K562 (cell line): Measurements from ENCODE around the gene ARID3C. TPM values are rescaled to one million over a fixed set of nuclear protein-coding genes. Genes with fewer than 3 reads are reported as not detected.

ENCODE experiments used
- ATAC-seq: fragments of 200-7000 bp; cut with Tn5 transposase; 3 replicates; pipeline ENCODE4 v1.9.1; 2020; ENCODE audit warnings: moderate library complexity
- BruUV-seq: library from RNA; stranded (reverse); fragments of 400-500 nt; replicated peaks from 2 replicates; lab custom pipeline; 2021; lab: Mats Ljungman, UMichigan
- CTCF ChIA-PET: fragments of 300-600 bp; formaldehyde crosslinking; extraction: SDS; loops from one replicate; lab custom pipeline; 2021; ENCODE audit warnings: low intra/inter-chr PET ratio; lab: Yijun Ruan, JAX
- POLR2A ChIA-PET: fragments of 300-600, 350-650 bp; sonication (Branson Sonifier 250); formaldehyde crosslinking; extraction: SDS; loops from one replicate; lab custom pipeline; 2021; ENCODE audit warnings: antibody characterized with exemption, inconsistent platforms; lab: Yijun Ruan, JAX
- DNase-seq, 4 experiments: peaks; one replicate each; pipeline versions ENCODE4 v3.0.0 to v3.0.0-alpha.2; 2011 to 2018; ENCODE audit warnings: low spot score in 3 of 4, mixed read lengths in 3 of 4; ENCODE audit errors: extremely low read depth in 1 of 4
- FAIRE-seq: peaks from 2 replicates; lab custom pipeline; 2011; peaks lifted over from hg19 to GRCh38; lab: Jason Lieb, UNC
- H2AFZ ChIP-seq: 2 replicates; pipeline ENCODE4 v1.6.0; 2011; ENCODE audit warnings: low read depth, low read length, control low read depth, inconsistent platforms
- H3K27ac ChIP-seq: fragments of 200-600 bp; 3 replicates; pipeline ENCODE4 v1.8.0; 2011; ENCODE audit warnings: low read depth, mild to moderate bottlenecking, control low read depth, inconsistent platforms, low read length, moderate library complexity, mixed read lengths; ENCODE audit errors: extremely low read depth
- H3K27me3 ChIP-seq, 2 experiments: fragments of 300-600 bp in 1 of 2; 2 replicates in 1 of 2; 3 replicates in 1 of 2; pipeline versions ENCODE4 v1.6.0 to v1.8.0; 2011; ENCODE audit warnings: inconsistent platforms in 2 of 2, low read length in 2 of 2, mild to moderate bottlenecking in 1 of 2, mixed read lengths in 1 of 2, moderate library complexity in 1 of 2; ENCODE audit not compliant: control insufficient read depth in 2 of 2, insufficient read depth in 2 of 2
- H3K36me3 ChIP-seq: fragments of 300-600 bp; 3 replicates; pipeline ENCODE4 v1.8.0; 2011; ENCODE audit warnings: mild to moderate bottlenecking, low read length, inconsistent platforms; ENCODE audit not compliant: control insufficient read depth, insufficient read depth
- H3K4me1 ChIP-seq, 2 experiments: fragments of 200-600 bp in 1 of 2; replicated peaks in 1 of 2; 2 replicates in 1 of 2; 3 replicates in 1 of 2; pipeline versions ENCODE4 v1.5.1 to v1.8.0; 2011; ENCODE audit warnings: inconsistent platforms in 2 of 2, low read length in 2 of 2, mild to moderate bottlenecking in 1 of 2, mixed read lengths in 1 of 2, moderate library complexity in 1 of 2; ENCODE audit not compliant: control insufficient read depth in 2 of 2, insufficient read depth in 2 of 2
- H3K4me2 ChIP-seq: 2 replicates; pipeline ENCODE4 v1.6.1; 2011; ENCODE audit warnings: low read length, control low read depth, inconsistent platforms, mixed read lengths; ENCODE audit not compliant: insufficient read depth
- H3K4me3 ChIP-seq: fragments of 200-600 bp; sonication (generic), shearing (Covaris generic); 2 replicates; pipeline ENCODE4 v1.5.1; 2016; ENCODE audit warnings: control low read depth, inconsistent platforms
- H3K79me2 ChIP-seq: fragments of 200-600 bp; 3 replicates; pipeline ENCODE4 v1.8.0; 2011; ENCODE audit warnings: low read length, inconsistent platforms; ENCODE audit not compliant: control insufficient read depth, insufficient read depth
- H3K9ac ChIP-seq, 2 experiments: 2 replicates each; pipeline versions ENCODE4 v1.6.0 to v1.6.1; 2011; ENCODE audit warnings: low read depth in 2 of 2, low read length in 2 of 2, control low read depth in 1 of 2, inconsistent platforms in 1 of 2, mild to moderate bottlenecking in 1 of 2, mixed read lengths in 1 of 2; ENCODE audit not compliant: insufficient read depth in 1 of 2
- H3K9me1 ChIP-seq: one replicate; pipeline ENCODE4 v1.6.0; 2011; ENCODE audit warnings: inconsistent platforms, mild to moderate bottlenecking, low read length, moderate library complexity; ENCODE audit not compliant: control insufficient read depth, insufficient read depth
- H3K9me3 ChIP-seq: replicated peaks from 2 replicates; pipeline ENCODE4 v1.5.1; 2011; ENCODE audit warnings: low read depth, low read length, inconsistent platforms; ENCODE audit not compliant: control insufficient read depth, insufficient read depth
- H4K20me1 ChIP-seq: replicated peaks from 2 replicates; pipeline ENCODE4 v1.6.1; 2011; ENCODE audit warnings: low read length, inconsistent platforms, mixed read lengths; ENCODE audit not compliant: control insufficient read depth, insufficient read depth
- NFE2L1 ChIP-seq: fragments of 450-650 bp; IDR thresholded peaks from 2 replicates; pipeline ENCODE4 v1.6.1; 2016; ENCODE audit warnings: missing genetic modification characterization, low read depth, mild to moderate bottlenecking, missing compliant biosample characterization, moderate library complexity, borderline replicate concordance
- RUNX1 ChIP-seq: sonication (generic); IDR thresholded peaks from 2 replicates; pipeline ENCODE4 v1.6.1; 2016; ENCODE audit warnings: antibody characterized with exemption, low read depth
- SP1 ChIP-seq: sonication (generic); formaldehyde crosslinking; IDR thresholded peaks from 2 replicates; pipeline ENCODE4 v1.8.1; 2022; ENCODE audit warnings: mild to moderate bottlenecking, missing genetic modification reagents
- STAG1 ChIP-seq: sonication (generic); formaldehyde crosslinking; IDR thresholded peaks from 2 replicates; pipeline ENCODE4 v1.5.0; 2020; ENCODE audit warnings: missing genetic modification reagents, borderline replicate concordance
- TCF3 ChIP-seq: sonication (generic); formaldehyde crosslinking; IDR thresholded peaks from 2 replicates; pipeline ENCODE4 v1.4.0; 2020; ENCODE audit warnings: mild to moderate bottlenecking, missing genetic modification reagents
- ZNF561 ChIP-seq: fragments of 450-650 bp; formaldehyde crosslinking; conservative IDR thresholded peaks from 2 replicates; pipeline ENCODE4 v1.4.0; 2020; ENCODE audit warnings: mild to moderate bottlenecking, moderate library complexity
- ZZZ3 ChIP-seq: fragments of 450-650 bp; IDR thresholded peaks from 2 replicates; pipeline ENCODE4 v1.6.1; 2016; ENCODE audit warnings: antibody characterized with exemption, mild to moderate bottlenecking, moderate library complexity
- WGBS: fragments of 100-300 bp; shearing (Covaris generic); methylation state at CpG from one replicate; pipeline ENCODE4 v1.1.6; 2016; ENCODE audit warnings: low coverage, mixed read lengths; ENCODE audit not compliant: insufficient coverage; ENCODE audit errors: missing lambda C conversion rate; 5-methylcytosine and 5-hydroxymethylcytosine counted together
- in situ Hi-C: fragments of 300-500 bp; cut with MboI; formaldehyde crosslinking; loops from 4 replicates; pipeline ENCODE4 v1.15.0; 2018; ENCODE audit warnings: inconsistent platforms, mixed read lengths
- intact Hi-C: fragments of 100-400 bp; cut with micrococcal nuclease; formaldehyde crosslinking; loops from 2 replicates; pipeline ENCODE4 v1.14.2; 2022
- polyA plus RNA-seq, 8 experiments: library from polyadenylated mRNA; depleted of rRNA in 4 of 8; stranded (reverse) in 5 of 8; unstranded in 3 of 8; fragments of >200 nt; fragmentation: Nextera tagmentation in 2 of 8; fragmentation: Illumina TruSeq in 1 of 8; extraction: Ambion mirVana in 2 of 8; extraction: Trizol in 1 of 8; gene quantifications; 2 replicates each; pipeline versions ENCODE4 v1.2.1 to v1.2.3, GENCODE V29; 2011 to 2014; ENCODE audit warnings: inconsistent platforms in 1 of 8, missing spikeins in 1 of 8
- total RNA-seq, 7 experiments: library from RNA; depleted of rRNA in 6 of 7; stranded (reverse); fragments of >200 nt in 6 of 7; fragmentation: Illumina TruSeq in 2 of 7; extraction: Trizol in 2 of 7; gene quantifications; 2 replicates each; pipeline versions ENCODE4 v1.2.1 to v1.2.3, GENCODE V29; 2011 to 2021; ENCODE audit warnings: low replicate concordance in 1 of 7
- TF ChIP-seq, protein P1 (sequence below), 2 experiments: fragments of 150-350 bp in 1 of 2; IDR thresholded peaks; 2 replicates each; pipeline ENCODE4 v1.6.1; 2012 to 2016; ENCODE audit warnings: low read depth in 2 of 2, low read length in 2 of 2, mild to moderate bottlenecking in 1 of 2, moderate library complexity in 1 of 2
- TF ChIP-seq, protein P2 (sequence below), 2 experiments: fragments of 450-650 bp; conservative IDR thresholded peaks; 2 replicates each; pipeline ENCODE4 v1.6.1; 2017; ENCODE audit warnings: mild to moderate bottlenecking in 2 of 2, moderate library complexity in 2 of 2

The ARID3C gene
- total and polyA plus RNA-seq, 9 of the 15 experiments (the other 6 are each of a cell fraction or from before 2014, with no cell fraction given) = not detected

DNA sequence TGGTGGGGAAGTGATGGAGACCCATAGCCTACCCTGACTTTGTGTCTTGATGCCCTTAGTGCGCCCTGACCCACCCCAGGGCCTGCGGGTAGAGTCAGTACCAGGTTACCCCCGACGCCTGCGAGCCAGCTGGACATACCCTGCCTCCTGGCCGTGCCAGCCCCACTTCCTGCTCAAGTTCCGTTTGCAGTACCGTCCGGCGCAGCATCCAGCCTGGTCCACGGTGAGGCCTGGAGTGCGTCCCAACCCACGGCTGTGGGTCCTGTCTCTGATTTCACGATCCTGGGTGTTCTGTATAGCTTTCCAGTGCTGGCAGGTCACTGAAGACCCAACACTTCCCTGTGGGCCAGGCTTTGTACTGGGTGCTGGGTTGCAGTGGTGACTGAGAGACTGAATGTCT lies 29.6 kb upstream of the ARID3C start:
- H3K9ac ChIP-seq = no peak overlapping the region
- no peak for ATAC-seq
- H3K79me2 ChIP-seq = no peaks in the 10 kb centered on the region
- no peak for DNase-seq
- no peaks in the 10 kb centered on the region for H4K20me1 ChIP-seq
- ChIA-PET CTCF (no interaction called here), POLR2A (no interaction called here)
- H3K9me3 ChIP-seq = no peaks in the 10 kb centered on the region
- no TSS peak for BruUV-seq
- no peak overlapping the region for H2AFZ ChIP-seq
- no peaks in the 10 kb centered on the region for H3K36me3 ChIP-seq
- TF ChIP-seq TCF3 (CRISPR knock-in tag) = no peak
- TF ChIP-seq, protein P1, sequence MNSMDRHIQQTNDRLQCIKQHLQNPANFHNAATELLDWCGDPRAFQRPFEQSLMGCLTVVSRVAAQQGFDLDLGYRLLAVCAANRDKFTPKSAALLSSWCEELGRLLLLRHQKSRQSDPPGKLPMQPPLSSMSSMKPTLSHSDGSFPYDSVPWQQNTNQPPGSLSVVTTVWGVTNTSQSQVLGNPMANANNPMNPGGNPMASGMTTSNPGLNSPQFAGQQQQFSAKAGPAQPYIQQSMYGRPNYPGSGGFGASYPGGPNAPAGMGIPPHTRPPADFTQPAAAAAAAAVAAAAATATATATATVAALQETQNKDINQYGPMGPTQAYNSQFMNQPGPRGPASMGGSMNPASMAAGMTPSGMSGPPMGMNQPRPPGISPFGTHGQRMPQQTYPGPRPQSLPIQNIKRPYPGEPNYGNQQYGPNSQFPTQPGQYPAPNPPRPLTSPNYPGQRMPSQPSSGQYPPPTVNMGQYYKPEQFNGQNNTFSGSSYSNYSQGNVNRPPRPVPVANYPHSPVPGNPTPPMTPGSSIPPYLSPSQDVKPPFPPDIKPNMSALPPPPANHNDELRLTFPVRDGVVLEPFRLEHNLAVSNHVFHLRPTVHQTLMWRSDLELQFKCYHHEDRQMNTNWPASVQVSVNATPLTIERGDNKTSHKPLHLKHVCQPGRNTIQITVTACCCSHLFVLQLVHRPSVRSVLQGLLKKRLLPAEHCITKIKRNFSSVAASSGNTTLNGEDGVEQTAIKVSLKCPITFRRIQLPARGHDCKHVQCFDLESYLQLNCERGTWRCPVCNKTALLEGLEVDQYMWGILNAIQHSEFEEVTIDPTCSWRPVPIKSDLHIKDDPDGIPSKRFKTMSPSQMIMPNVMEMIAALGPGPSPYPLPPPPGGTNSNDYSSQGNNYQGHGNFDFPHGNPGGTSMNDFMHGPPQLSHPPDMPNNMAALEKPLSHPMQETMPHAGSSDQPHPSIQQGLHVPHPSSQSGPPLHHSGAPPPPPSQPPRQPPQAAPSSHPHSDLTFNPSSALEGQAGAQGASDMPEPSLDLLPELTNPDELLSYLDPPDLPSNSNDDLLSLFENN (IDR thresholded peaks at IDR 0.05; ENCODE audit: low read depth in 2 of 2, low read length in 2 of 2) = no peak
- TF ChIP-seq, protein P2, sequence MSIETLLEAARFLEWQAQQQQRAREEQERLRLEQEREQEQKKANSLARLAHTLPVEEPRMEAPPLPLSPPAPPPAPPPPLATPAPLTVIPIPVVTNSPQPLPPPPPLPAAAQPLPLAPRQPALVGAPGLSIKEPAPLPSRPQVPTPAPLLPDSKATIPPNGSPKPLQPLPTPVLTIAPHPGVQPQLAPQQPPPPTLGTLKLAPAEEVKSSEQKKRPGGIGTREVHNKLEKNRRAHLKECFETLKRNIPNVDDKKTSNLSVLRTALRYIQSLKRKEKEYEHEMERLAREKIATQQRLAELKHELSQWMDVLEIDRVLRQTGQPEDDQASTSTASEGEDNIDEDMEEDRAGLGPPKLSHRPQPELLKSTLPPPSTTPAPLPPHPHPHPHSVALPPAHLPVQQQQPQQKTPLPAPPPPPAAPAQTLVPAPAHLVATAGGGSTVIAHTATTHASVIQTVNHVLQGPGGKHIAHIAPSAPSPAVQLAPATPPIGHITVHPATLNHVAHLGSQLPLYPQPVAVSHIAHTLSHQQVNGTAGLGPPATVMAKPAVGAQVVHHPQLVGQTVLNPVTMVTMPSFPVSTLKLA (conservative IDR thresholded peaks at IDR 0.05) = no peak
- no peak for TF ChIP-seq NFE2L1 (tag)
- TF ChIP-seq ZNF561 (CRISPR knock-in tag) = no peak
- no peak for TF ChIP-seq STAG1 (CRISPR knock-in tag)
- no peak for TF ChIP-seq ZZZ3
- no peak for TF ChIP-seq SP1 (CRISPR knock-in tag)
- no peak for TF ChIP-seq RUNX1
- WGBS = 79% methylated on average over 13 of the region's 14 CpGs
- H3K9me1 ChIP-seq = peaks cover 2% of the 10 kb centered on the region
- no peaks in the 10 kb centered on the region for H3K27me3 ChIP-seq
- H3K27ac ChIP-seq = no peak overlapping the region
- no peak overlapping the region for H3K4me3 ChIP-seq
- intact Hi-C loops = no loop called here
- no peak for FAIRE-seq
- H3K4me1 ChIP-seq = peaks cover 9 to 20% of the 10 kb centered on the region in 2 experiments
- in situ Hi-C loops = no loop called here
- no peak overlapping the region for H3K4me2 ChIP-seq
